ENCODE results near the gene KNL1.
"Not testable (repeated sequence)": the region's sequence is repeated elsewhere in the genome, so short reads cannot be mapped to it uniquely, and the experiment has no call there.

The KNL1 gene

GRCh38 chr15:40593588-40594428 lies at the start of gene KNL1:
Gene KNL1, plus strand, starts transcription at chr15:40594249. Its CDS starts 8,683 bp downstream, at chr15:40602932.
- peak; percentile 88 for DNase-seq

GRCh38 chr15:40545457-40545856 lies 48.6 kb upstream of the KNL1 start:
- DNase-seq, result no peak

GRCh38 chr15:40548610-40549009 lies 45.4 kb upstream of the KNL1 start:
- no peak for DNase-seq

DNA sequence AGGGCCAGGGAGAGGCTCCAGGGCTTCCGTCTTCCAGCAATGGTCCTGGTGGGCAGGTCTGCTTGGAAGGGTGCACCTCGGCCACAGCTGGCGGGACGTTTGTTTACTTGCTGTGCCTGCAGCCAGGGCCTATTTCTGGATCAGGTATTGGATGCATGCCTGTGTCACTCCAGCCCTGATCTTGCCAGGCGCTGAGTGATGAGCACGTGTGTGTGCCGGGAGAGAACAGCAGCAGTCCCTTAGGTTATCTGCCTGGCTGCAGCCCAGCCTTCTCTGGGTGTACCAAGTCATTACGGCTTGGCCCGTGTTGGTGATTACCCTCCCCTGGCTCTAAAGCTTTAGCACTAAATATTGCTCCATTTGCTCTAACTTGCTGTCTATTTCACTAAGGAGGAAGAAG lies 44.2 kb upstream of the KNL1 start:
- DNase-seq, result no peak

DNA sequence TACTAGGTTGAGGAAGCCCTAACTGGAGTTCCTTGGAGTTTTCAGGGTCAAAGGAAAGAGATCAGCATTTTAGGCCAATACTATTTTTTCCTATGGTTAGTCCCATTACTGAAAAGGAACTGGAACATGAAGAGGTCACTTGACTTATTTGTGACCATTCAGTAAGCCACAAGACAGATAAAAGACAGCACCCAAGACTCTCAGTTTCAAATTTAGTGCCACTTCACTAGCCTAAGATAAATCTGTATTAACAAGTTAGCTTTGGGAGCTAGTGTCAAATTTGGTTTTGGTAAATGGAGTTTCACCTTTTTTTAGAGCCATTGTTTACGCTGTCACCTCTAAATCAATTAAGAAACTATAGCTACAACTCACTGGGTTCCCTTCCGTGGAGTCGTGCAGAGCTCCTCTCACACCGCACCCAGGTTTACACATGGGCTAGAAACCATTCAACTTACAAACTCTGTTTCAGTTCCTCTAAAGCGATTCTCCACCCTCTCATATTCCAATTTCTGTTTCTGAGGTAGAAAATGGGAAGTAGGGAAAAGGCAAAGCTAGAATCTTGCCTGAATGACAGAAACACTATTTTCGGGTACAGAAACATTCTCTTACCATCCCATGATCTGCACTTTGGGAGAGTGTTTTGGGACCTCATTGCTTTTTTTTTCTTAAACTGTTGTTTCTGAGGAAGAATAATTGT lies 43.6 kb upstream of the KNL1 start:
- DNase-seq, result no peak

DNA sequence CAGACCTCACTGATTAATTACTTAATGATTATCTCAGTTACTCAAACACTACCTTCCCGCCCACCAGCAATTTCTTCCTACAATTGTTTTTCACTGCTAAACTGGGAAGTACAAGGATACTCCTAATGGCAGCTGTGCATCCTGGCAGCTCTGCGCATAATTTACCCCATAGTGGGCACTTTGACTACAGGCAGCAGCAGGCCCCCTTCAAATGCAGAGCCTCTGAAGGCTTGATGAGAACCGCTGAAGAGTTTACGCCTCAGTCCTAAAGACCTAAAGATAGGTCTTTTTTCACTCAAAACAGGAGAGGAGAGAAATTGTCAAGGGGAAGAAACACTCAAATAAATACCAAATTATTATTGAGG lies 39.9 kb upstream of the KNL1 start:
- DNase-seq, result no peak

DNA sequence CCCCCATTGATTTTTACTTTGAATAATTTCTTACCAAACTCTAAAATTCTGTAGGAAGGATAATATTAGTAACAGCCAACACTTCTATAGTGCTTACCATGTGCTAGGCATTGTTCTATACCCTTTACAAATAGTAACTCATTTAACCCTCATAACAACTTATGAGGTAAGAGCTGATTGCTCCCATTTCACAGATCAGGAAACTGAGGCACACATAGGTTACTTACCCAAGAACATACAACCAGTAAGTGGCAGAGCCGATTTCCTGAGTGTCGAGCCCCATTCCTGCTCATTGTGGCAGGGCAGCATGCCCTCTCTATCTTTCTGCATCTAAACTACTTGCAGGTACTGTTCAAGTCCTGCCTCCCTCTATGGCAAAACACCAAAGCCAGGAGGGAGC lies 38.2 kb upstream of the KNL1 start:
- no peak for DNase-seq

- no peak for DNase-seq
These were observed 34.9 kb upstream of the KNL1 start for GRCh38 chr15:40558952-40559742.

- DNase-seq, result no peak
These were observed 31.4 kb upstream of the KNL1 start for GRCh38 chr15:40562691-40563090.

- no peak for DNase-seq
These were observed 30.6 kb upstream of the KNL1 start for GRCh38 chr15:40563426-40563825.

DNA sequence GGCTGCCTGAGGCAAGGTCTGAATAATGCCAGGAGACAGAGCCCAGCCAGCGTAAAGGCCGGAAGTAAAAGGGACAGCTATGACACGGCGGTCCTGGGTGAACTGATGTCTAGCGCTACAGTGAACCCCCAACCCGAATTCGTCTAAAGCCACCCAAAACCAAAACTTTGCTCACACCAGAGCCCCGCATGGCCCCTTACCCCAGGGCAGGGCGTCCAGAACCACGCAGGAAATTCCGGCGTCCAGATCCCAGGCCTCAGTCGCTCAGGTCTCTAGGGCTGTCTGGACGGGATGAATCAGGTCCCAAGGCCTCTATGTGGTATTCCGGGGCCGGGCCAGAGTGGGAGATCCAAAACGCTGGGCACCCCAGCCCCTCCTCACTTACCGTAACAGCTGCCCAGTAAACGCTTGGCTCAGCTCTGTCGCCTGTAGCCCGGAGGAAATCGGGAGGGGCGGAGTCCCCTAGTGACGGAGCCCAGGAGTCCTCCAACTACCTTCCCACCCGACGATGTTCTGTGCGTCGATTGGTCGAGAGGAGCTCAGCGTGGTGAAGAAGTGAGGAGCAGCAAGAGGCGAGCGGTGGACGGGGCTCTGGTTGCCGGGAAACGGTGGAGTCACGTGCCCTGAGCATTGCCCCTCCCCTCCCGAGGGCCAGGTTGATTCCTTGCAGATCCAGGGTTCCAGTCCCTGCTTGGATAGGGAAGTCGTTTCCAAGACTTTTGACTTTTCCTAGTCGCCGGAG lies 29.3 kb upstream of the KNL1 start, which contains the start of gene CCDC32:
TSS of gene CCDC32 (minus strand) at position 452 of the 742 bp plus-strand sequence. CDS start 2,027 bp downstream, outside the sequence.
- DNase-seq, result peak; percentile 95

DNA sequence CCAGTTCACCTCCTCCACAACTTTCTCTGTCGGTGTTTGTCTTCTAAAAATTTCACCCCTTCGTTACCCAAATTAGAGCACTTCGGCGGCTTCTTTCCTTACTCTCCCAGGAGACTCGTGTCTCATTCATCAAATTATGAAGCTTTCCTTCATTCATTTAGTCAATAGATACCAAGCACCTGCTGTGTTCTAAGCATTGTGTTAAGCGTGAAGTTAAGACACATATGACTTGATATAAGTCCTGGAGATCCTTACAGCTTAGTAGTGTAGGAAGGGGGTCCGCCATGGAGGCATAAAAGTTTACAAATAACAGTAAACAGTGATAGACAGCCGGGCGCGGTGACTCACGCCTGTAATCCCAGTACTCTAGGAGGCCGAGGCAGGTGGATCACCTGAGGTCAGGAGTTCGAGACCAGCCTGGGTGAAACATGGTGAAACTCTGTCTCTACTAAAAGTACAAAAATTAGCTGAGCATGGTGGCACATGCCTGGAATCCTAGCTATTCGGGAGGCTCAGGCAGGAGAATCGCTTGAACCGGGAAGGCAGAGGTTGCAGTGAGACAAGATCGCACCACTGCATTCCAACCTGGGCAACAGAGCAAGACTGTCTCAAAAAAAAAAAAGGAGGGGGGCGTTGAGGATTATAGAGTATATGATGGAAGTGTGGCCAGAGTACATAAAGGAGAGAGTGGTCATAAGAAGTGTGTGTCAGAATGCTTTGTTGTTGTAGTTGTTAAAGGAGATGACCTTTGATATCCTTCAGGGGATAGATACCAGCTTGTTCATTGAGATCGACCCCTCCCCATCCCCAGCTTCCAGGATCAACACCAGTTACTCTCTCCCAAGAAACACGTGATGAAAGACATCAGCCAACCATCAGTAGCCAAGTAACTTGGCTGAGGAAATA lies 28.5 kb upstream of the KNL1 start:
- DNase-seq, result no peak

GRCh38 chr15:40567111-40567510 lies 26.9 kb upstream of the KNL1 start:
- DNase-seq, result no peak

DNA sequence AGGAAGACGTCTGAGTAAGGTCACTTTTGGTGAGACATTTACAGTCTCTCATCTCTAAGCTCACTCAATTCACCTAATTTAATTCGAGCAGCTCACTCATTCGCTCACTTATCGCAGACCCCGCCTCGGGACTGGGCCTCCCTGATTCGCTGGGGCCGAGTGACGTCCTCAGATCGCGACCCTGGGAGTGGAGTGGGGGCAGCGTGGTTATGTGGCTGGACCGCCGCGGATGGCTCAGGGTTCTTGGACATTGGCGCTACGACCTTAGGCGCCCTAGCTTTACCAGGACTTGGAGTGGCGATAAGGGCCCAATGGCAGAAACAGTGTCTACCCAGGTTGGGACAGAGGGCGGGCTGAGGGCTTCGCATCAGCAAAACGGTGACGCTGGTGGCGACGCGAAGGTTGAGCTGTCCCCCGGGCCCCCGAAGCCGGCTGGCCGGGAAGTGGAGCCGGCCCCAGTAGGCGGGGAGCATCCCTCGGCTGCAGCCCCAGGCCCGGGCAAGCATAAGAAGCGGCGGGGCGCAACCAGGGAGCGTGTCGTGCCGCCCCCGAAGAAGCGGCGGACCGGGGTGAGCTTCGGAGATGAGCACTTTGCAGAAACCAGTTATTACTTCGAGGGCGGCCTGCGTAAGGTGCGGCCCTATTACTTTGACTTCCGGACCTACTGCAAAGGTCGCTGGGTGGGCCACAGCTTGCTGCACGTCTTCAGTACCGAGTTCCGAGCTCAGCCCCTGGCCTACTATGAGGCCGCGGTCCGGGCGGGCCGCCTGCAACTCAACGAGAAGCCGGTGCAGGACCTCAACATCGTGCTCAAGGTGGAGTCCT lies 24.7 kb upstream of the KNL1 start, which contains the start of gene RPUSD2:
TSS of gene RPUSD2 (plus strand) at position 171 of the 825 bp plus-strand sequence. CDS start at position 210, 39 bp downstream.
- peak; percentile 93 for DNase-seq

DNA sequence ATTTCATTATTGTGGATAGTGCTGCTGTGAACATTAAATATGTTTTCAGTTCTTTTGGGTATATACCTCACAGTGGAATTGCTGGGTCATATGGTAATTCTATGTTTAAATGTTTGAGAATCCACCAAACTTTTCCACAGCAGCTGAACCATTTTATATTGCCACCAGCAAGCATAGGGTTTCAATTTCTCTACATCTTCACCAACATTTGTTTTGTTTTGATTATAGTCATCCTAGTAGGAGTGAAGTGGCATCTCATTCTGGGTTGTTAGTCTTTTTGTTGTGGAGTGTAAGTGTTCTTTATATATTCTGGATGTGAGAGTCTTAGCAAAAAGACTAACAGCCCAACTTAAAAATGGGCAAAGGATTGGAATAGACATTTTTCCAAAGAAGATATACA lies 18.9 kb upstream of the KNL1 start:
- DNase-seq, result no peak

- not testable (repeated sequence) for DNase-seq
These were observed 17.1 kb upstream of the KNL1 start for GRCh38 chr15:40576914-40577313.

DNA sequence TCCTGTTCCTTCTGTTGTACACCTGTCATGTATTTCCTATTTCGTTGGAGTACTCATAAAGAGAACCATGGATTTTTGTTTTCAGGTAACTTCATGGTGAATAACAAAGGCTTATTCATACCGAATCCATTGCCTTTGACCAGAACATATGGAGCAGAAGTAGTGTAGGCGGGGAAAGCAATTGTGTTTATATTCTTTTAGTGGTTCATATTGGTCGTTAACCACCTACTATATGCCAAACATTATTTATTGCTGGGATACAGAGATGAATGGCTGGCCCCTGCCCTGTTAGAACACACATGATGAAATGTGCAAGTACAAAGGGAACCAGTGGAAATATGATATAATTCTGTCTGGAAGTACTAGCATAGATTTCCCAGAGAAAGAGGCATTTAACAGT lies 15.2 kb upstream of the KNL1 start:
- DNase-seq, result no peak

- not testable (repeated sequence) for DNase-seq
These were observed 12.3 kb upstream of the KNL1 start for GRCh38 chr15:40581796-40582195.

DNA sequence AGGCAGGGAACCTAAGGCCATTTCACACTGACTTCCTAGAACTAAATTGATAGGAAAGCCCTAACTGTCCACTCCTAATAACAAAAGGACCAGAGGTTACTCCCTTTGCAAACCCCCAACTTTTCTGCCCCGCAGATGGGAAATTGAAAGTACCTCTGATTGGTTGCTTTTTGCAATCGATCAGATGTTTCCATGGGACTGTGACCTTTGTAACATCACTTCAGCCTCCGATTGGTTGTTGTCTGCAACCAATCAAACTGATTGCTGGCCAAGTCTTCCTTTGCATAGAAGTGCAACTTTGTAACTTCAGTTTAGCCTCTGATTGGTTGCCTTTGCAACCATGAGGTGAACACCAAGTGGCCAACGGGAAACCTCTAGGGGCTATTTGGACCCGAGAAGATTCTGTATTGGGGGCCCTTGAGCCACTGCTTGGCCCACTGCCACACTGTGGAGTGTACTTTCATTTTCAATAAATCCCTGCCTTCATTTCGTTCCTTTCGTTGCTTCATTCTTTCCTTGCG lies 11.3 kb upstream of the KNL1 start:
- no peak for DNase-seq

DNA sequence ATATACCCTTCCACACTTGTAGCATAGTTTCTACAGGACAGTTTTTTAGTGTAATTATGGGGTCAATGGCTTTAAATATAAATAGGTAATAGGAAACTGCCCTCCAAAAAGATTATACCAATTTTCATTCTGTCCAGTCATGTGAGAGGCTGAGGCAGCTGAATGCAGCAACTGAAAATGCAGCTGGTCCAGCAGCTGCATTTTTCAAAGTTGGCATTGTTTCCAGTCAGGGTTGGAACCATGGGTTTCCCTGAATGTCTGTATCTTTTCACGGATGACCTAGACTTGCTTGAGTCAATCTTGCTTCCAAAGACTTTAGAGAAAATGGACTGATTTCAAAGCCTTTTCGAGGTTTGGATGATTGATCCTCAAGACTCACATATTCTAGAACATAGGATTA lies 9.9 kb upstream of the KNL1 start:
- DNase-seq, result no peak

All from activated naive CD4-positive, alpha-beta T cell treated with Interleukin-2 at 50 U/mL for 16 hours (primary cell).